Activated CD4-positive, alpha-beta T cell treated with anti-CD3 and anti-CD28 coated beads for 24 hours (primary cell): ENCODE measurements around the gene MAML2.
A peak's percentile ranks its signal among the peaks of the same experiment; 100 is the strongest.

Source experiments
- DNase-seq, 2 donors: peaks; one replicate each; pipeline ENCODE4 v3.0.0-alpha.2; 2020; ENCODE audit warnings: low read depth in 2 of 2

The MAML2 gene

GRCh38 chr11:96238563-96239135 is 104.3 kb downstream of the MAML2 start:
- DNase-seq, result no peak

- no peak for DNase-seq
Measured at GRCh38 chr11:96237766-96238266, 105.2 kb downstream of the MAML2 start.

- peak; percentile 36 to 37 for DNase-seq
Measured at GRCh38 chr11:96235751-96236150, 107.2 kb downstream of the MAML2 start.

GRCh38 chr11:96234866-96235441 is 108.0 kb downstream of the MAML2 start:
- no peak for DNase-seq

GRCh38 chr11:96232132-96232531 is 110.9 kb downstream of the MAML2 start:
- DNase-seq, result no peak

GRCh38 chr11:96230686-96231085 is 112.3 kb downstream of the MAML2 start:
- DNase-seq, result no peak

GRCh38 chr11:96229354-96229977 is 113.5 kb downstream of the MAML2 start:
- DNase-seq, result no peak

- no peak for DNase-seq
Measured at GRCh38 chr11:96228910-96229309, 114.1 kb downstream of the MAML2 start.

- DNase-seq, result no peak
Measured at GRCh38 chr11:96228473-96228891, 114.5 kb downstream of the MAML2 start.

- DNase-seq, result no peak
Measured at GRCh38 chr11:96227244-96227643, 115.8 kb downstream of the MAML2 start.

GRCh38 chr11:96223083-96223482 is 119.9 kb downstream of the MAML2 start:
- no peak for DNase-seq

- DNase-seq, result no peak
Measured at GRCh38 chr11:96222102-96222501, 120.9 kb downstream of the MAML2 start.

GRCh38 chr11:96221244-96222070 is 121.5 kb downstream of the MAML2 start:
- DNase-seq, result no peak

- no peak for DNase-seq
Measured at GRCh38 chr11:96219981-96220623, 122.9 kb downstream of the MAML2 start.

GRCh38 chr11:96218901-96219300 is 124.1 kb downstream of the MAML2 start:
- no peak for DNase-seq

- DNase-seq, result no peak
Measured at GRCh38 chr11:96218006-96218405, 125.0 kb downstream of the MAML2 start.

GRCh38 chr11:96217206-96217605 is 125.8 kb downstream of the MAML2 start:
- no peak for DNase-seq

- no peak for DNase-seq
Measured at GRCh38 chr11:96215826-96216225, 127.2 kb downstream of the MAML2 start.

- DNase-seq, result no peak
Measured at GRCh38 chr11:96215110-96215782, 127.7 kb downstream of the MAML2 start.

- DNase-seq, result no peak
Measured at GRCh38 chr11:96214777-96215109, 128.3 kb downstream of the MAML2 start.

GRCh38 chr11:96213500-96213899 is 129.5 kb downstream of the MAML2 start:
- DNase-seq, result no peak
